ENCODE measurements around the gene TMEM138. TPM values are rescaled to one million over a fixed set of nuclear protein-coding genes. Genes with fewer than 3 reads are reported as not detected.

The TMEM138 gene
- total RNA-seq, 1 donor from 2014 or later = 10.0 TPM

DNA sequence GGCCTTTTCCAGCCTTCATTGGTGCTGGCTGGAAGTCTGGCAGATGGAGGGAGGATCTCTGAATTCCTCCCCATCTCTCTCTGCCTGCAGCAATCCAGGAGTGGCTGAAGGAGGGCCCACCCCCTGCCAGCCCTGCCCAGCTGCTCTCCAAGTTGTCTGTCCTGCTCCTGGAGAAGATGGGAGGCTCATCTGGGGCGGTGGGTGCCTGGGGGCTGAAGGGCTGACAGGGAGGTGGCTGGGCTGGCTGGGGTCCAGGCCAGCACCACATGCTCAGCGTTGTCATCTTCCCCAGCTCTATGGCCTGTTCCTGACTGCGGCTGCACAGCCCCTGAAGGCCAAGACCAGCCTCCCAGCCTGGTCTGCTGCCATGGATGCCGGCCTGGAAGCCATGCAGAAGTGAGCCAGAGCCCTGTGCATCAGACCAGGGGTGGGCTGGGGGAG lies 17.0 kb upstream of the TMEM138 start:
- Histone ChIP-seq H3K36me3 (ENCODE audit: control insufficient read depth, insufficient read depth, low read length) (peaks cover 25% of the 10 kb centered on the region), H3K4me3 (ENCODE audit: low read depth, low read length) (no peak overlapping the region), H3K27me3 (ENCODE audit: control insufficient read depth, insufficient read depth, low read length) (no peaks in the 10 kb centered on the region)
- TF ChIP-seq, protein P1, sequence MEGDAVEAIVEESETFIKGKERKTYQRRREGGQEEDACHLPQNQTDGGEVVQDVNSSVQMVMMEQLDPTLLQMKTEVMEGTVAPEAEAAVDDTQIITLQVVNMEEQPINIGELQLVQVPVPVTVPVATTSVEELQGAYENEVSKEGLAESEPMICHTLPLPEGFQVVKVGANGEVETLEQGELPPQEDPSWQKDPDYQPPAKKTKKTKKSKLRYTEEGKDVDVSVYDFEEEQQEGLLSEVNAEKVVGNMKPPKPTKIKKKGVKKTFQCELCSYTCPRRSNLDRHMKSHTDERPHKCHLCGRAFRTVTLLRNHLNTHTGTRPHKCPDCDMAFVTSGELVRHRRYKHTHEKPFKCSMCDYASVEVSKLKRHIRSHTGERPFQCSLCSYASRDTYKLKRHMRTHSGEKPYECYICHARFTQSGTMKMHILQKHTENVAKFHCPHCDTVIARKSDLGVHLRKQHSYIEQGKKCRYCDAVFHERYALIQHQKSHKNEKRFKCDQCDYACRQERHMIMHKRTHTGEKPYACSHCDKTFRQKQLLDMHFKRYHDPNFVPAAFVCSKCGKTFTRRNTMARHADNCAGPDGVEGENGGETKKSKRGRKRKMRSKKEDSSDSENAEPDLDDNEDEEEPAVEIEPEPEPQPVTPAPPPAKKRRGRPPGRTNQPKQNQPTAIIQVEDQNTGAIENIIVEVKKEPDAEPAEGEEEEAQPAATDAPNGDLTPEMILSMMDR (IDR thresholded peaks at IDR 0.05; ENCODE audit: insufficient read depth, low read length, severe bottlenecking) = no peak
- no peak for DNase-seq (ENCODE audit: low read depth)
- no peak for FAIRE-seq

- TF ChIP-seq, protein P1 (IDR thresholded peaks at IDR 0.05; ENCODE audit: insufficient read depth, low read length, severe bottlenecking) = no peak
- H3K36me3 ChIP-seq (ENCODE audit: control insufficient read depth, insufficient read depth, low read length) = peaks cover 30% of the 10 kb centered on the region
- no peak overlapping the region for H3K4me3 ChIP-seq (ENCODE audit: low read depth, low read length)
- no peak for DNase-seq (ENCODE audit: low read depth)
- no peak for FAIRE-seq
- no peaks in the 10 kb centered on the region for H3K27me3 ChIP-seq (ENCODE audit: control insufficient read depth, insufficient read depth, low read length)
Observed at GRCh38 chr11:61345954-61346843, 16.0 kb upstream of the TMEM138 start.

GRCh38 chr11:61347916-61348461 lies 14.2 kb upstream of the TMEM138 start:
- no peak for DNase-seq (ENCODE audit: low read depth)
- no peaks in the 10 kb centered on the region for H3K27me3 ChIP-seq (ENCODE audit: control insufficient read depth, insufficient read depth, low read length)
- no peak for FAIRE-seq
- H3K4me3 ChIP-seq (ENCODE audit: low read depth, low read length) = no peak overlapping the region
- peaks cover 26% of the 10 kb centered on the region for H3K36me3 ChIP-seq (ENCODE audit: control insufficient read depth, insufficient read depth, low read length)
- TF ChIP-seq, protein P1 (IDR thresholded peaks at IDR 0.05; ENCODE audit: insufficient read depth, low read length, severe bottlenecking) = no peak

DNA sequence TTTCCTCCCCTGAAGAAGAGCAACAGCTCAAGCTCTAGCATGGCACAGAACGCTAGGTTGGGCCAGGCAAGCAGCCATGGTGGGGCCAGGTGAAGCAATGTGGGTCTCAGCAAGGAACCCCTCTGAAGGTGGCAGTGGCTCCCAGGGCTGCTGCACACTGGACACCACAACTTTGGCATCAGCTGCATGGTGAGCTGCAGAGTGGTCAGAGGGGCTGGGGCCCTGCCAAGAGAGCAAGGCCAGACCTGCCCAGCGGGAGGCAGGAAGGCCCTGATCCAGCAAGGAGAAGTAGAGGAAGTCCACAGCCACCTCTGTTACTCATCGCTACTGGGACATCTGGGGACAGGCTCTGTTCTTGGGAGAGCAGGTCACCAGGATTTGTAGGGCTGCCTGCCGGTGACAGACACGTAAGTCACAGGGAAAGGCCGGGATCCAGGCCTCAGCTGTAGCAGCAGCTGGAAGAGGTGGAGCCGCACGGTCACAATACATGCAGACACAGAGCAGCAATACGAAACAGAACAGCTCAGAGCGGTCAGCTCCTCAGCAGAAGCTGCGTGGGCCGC lies 12.9 kb upstream of the TMEM138 start:
- Histone ChIP-seq H3K36me3 (ENCODE audit: control insufficient read depth, insufficient read depth, low read length) (peaks cover 30% of the 10 kb centered on the region), H3K4me3 (ENCODE audit: low read depth, low read length) (no peak overlapping the region), H3K27me3 (ENCODE audit: control insufficient read depth, insufficient read depth, low read length) (no peaks in the 10 kb centered on the region)
- FAIRE-seq (no peak), DNase-seq (ENCODE audit: low read depth) (peak; percentile 26)
- TF ChIP-seq, protein P1 (IDR thresholded peaks at IDR 0.05; ENCODE audit: insufficient read depth, low read length, severe bottlenecking) = no peak

- no peak for FAIRE-seq
- Histone ChIP-seq H3K4me3 (ENCODE audit: low read depth, low read length) (no peak overlapping the region), H3K36me3 (ENCODE audit: control insufficient read depth, insufficient read depth, low read length) (peaks cover 30% of the 10 kb centered on the region), H3K27me3 (ENCODE audit: control insufficient read depth, insufficient read depth, low read length) (no peaks in the 10 kb centered on the region)
- DNase-seq (ENCODE audit: low read depth) = no peak
- TF ChIP-seq, protein P1 (IDR thresholded peaks at IDR 0.05; ENCODE audit: insufficient read depth, low read length, severe bottlenecking) = no peak
Observed at GRCh38 chr11:61349916-61350315, 12.3 kb upstream of the TMEM138 start.
